ENCODE measurements around the gene SCEL. TPM values are rescaled to one million over a fixed set of nuclear protein-coding genes. Genes with fewer than 3 reads are reported as not detected.

The SCEL gene
- total RNA-seq, 1 experiment from 2014 or later, result 3.5 TPM

GRCh38 chr13:77544758-77545338, 9.3 kb downstream of the SCEL start:
- CTCF ChIA-PET, result no interaction called here
- H3K4me2 ChIP-seq (ENCODE audit: low read length), result no peak overlapping the region; the same call in 1 of the 2 replicates

GRCh38 chr13:77545626-77546412, 10.3 kb downstream of the SCEL start:
- DNase-seq (no peak), ATAC-seq (no peak)
- no peak overlapping the region for H3K9ac ChIP-seq (ENCODE audit: low read length)
- no peaks in the 10 kb centered on the region for H3K27me3 ChIP-seq (ENCODE audit: low read length)
- H3F3A ChIP-seq (ENCODE audit: low read length, unreplicated experiment), result no peaks in the 10 kb centered on the region
- no peaks in the 10 kb centered on the region for H3K79me2 ChIP-seq (ENCODE audit: low read length)
- no peaks in the 10 kb centered on the region for H4K20me1 ChIP-seq (ENCODE audit: low read length)
- TF ChIP-seq EZH2 (IDR thresholded peaks at IDR 0.05; ENCODE audit: low read length, unreplicated experiment) (no peak), EZH2phosphoT487 (IDR thresholded peaks at IDR 0.05; ENCODE audit: borderline replicate concordance, low read length) (no peak)
- TF ChIP-seq, protein P1, sequence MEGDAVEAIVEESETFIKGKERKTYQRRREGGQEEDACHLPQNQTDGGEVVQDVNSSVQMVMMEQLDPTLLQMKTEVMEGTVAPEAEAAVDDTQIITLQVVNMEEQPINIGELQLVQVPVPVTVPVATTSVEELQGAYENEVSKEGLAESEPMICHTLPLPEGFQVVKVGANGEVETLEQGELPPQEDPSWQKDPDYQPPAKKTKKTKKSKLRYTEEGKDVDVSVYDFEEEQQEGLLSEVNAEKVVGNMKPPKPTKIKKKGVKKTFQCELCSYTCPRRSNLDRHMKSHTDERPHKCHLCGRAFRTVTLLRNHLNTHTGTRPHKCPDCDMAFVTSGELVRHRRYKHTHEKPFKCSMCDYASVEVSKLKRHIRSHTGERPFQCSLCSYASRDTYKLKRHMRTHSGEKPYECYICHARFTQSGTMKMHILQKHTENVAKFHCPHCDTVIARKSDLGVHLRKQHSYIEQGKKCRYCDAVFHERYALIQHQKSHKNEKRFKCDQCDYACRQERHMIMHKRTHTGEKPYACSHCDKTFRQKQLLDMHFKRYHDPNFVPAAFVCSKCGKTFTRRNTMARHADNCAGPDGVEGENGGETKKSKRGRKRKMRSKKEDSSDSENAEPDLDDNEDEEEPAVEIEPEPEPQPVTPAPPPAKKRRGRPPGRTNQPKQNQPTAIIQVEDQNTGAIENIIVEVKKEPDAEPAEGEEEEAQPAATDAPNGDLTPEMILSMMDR (conservative IDR thresholded peaks at IDR 0.05; ENCODE audit: low read depth, low read length), result no peak
- no peak overlapping the region for H3K4me3 ChIP-seq (ENCODE audit: low read length)
- H3K4me1 ChIP-seq (ENCODE audit: insufficient read depth, low read length), result peaks cover 14% of the 10 kb centered on the region
- H3K9me3 ChIP-seq (ENCODE audit: low read length), result no peaks in the 10 kb centered on the region
- H3K9me2 ChIP-seq (replicated peaks; ENCODE audit: low read length), result no peaks in the 10 kb centered on the region
- no peak overlapping the region for H3K27ac ChIP-seq (ENCODE audit: low read length)
- no peaks in the 10 kb centered on the region for H3K36me3 ChIP-seq (ENCODE audit: low read depth, low read length)
- ChIA-PET CTCF (no interaction called here), POLR2A (ENCODE audit: unreplicated experiment) (no interaction called here)
- H3K4me2 ChIP-seq (ENCODE audit: low read length), result no peak overlapping the region
- H2AFZ ChIP-seq (ENCODE audit: low read length), result no peak overlapping the region
- intact Hi-C loops (cut with micrococcal nuclease), result no loop called here
- BruUV-seq (replicated peaks), result no TSS peak

More at GRCh38 chr13:77544758-77545338, 9.3 kb downstream of the SCEL start:
- no peak overlapping the region for H3K4me3 ChIP-seq (ENCODE audit: low read length)
- no peak overlapping the region for H2AFZ ChIP-seq (ENCODE audit: low read length)
- no peaks in the 10 kb centered on the region for H3K79me2 ChIP-seq (ENCODE audit: low read length)
- BruUV-seq (replicated peaks), result no TSS peak
- no peaks in the 10 kb centered on the region for H3K9me2 ChIP-seq (replicated peaks; ENCODE audit: low read length)
- H3K27me3 ChIP-seq (ENCODE audit: low read length), result no peaks in the 10 kb centered on the region
- peaks cover 14% of the 10 kb centered on the region for H3K4me1 ChIP-seq (ENCODE audit: insufficient read depth, low read length)
- TF ChIP-seq EZH2phosphoT487 (IDR thresholded peaks at IDR 0.05; ENCODE audit: borderline replicate concordance, low read length), result no peak
- TF ChIP-seq, protein P1 (conservative IDR thresholded peaks at IDR 0.05; ENCODE audit: low read depth, low read length), result no peak
- TF ChIP-seq EZH2 (IDR thresholded peaks at IDR 0.05; ENCODE audit: low read length, unreplicated experiment), result no peak
- ATAC-seq (no peak), DNase-seq (no peak)
- no peaks in the 10 kb centered on the region for H3K9me3 ChIP-seq (ENCODE audit: low read length)
- H4K20me1 ChIP-seq (ENCODE audit: low read length), result no peaks in the 10 kb centered on the region
- no peaks in the 10 kb centered on the region for H3F3A ChIP-seq (ENCODE audit: low read length, unreplicated experiment)
- H3K9ac ChIP-seq (ENCODE audit: low read length), result no peak overlapping the region
- no peaks in the 10 kb centered on the region for H3K36me3 ChIP-seq (ENCODE audit: low read depth, low read length)
- intact Hi-C loops (cut with micrococcal nuclease), result no loop called here
- POLR2A ChIA-PET (ENCODE audit: unreplicated experiment), result no interaction called here
- no peak overlapping the region for H3K27ac ChIP-seq (ENCODE audit: low read length)

- no peaks in the 10 kb centered on the region for H3K9me3 ChIP-seq (ENCODE audit: low read length)
- no peak overlapping the region for H3K27ac ChIP-seq (ENCODE audit: low read length)
- no TSS peak for BruUV-seq (replicated peaks)
- H3K36me3 ChIP-seq (ENCODE audit: low read depth, low read length), result no peaks in the 10 kb centered on the region
- no peaks in the 10 kb centered on the region for H3F3A ChIP-seq (ENCODE audit: low read length, unreplicated experiment)
- DNase-seq (no peak), ATAC-seq (no peak)
- intact Hi-C loops (cut with micrococcal nuclease), result no loop called here
- ChIA-PET CTCF (no interaction called here), POLR2A (ENCODE audit: unreplicated experiment) (no interaction called here)
- no peak overlapping the region for H2AFZ ChIP-seq (ENCODE audit: low read length)
- no peak overlapping the region for H3K9ac ChIP-seq (ENCODE audit: low read length)
- H3K4me1 ChIP-seq (ENCODE audit: insufficient read depth, low read length), result peaks cover 14% of the 10 kb centered on the region
- H4K20me1 ChIP-seq (ENCODE audit: low read length), result no peaks in the 10 kb centered on the region
- H3K4me2 ChIP-seq (ENCODE audit: low read length), result no peak overlapping the region
- TF ChIP-seq EZH2phosphoT487 (IDR thresholded peaks at IDR 0.05; ENCODE audit: borderline replicate concordance, low read length) (no peak), EZH2 (IDR thresholded peaks at IDR 0.05; ENCODE audit: low read length, unreplicated experiment) (no peak)
- TF ChIP-seq, protein P1 (conservative IDR thresholded peaks at IDR 0.05; ENCODE audit: low read depth, low read length), result no peak
- H3K4me3 ChIP-seq (ENCODE audit: low read length), result no peak overlapping the region
- H3K27me3 ChIP-seq (ENCODE audit: low read length), result no peaks in the 10 kb centered on the region
- H3K79me2 ChIP-seq (ENCODE audit: low read length), result no peaks in the 10 kb centered on the region
- H3K9me2 ChIP-seq (replicated peaks; ENCODE audit: low read length), result no peaks in the 10 kb centered on the region
Measured at GRCh38 chr13:77548095-77548494, 12.6 kb downstream of the SCEL start.
